ENCODE results near the gene SOST. TPM values are rescaled to one million over a fixed set of nuclear protein-coding genes. Genes with fewer than 3 reads are reported as not detected.

SOST gene
- polyA plus RNA-seq, 1 donor from 2014 or later = 0.10 TPM

GRCh38 chr17:43779145-43780125 lies 20.8 kb upstream of the SOST start:
- H3K79me2 ChIP-seq (replicated peaks; ENCODE audit: insufficient read depth, low read length) = peaks cover 5% of the 10 kb centered on the region

More at GRCh38 chr17:43779145-43780125, 20.8 kb upstream of the SOST start:
- Histone ChIP-seq H3K9ac (ENCODE audit: low read length) (peak overlapping the region; percentile 98), H3K9me2 (ENCODE audit: insufficient read depth, low read length) (no peaks in the 10 kb centered on the region), H2AFZ (ENCODE audit: low read depth, low read length) (peak overlapping the region; percentile 73), H3K36me3 (ENCODE audit: insufficient read depth, low read length) (no peaks in the 10 kb centered on the region), H3F3A (ENCODE audit: insufficient read depth, low read length, poor library complexity, severe bottlenecking) (no peaks in the 10 kb centered on the region), H3K27ac (ENCODE audit: low read length) (peak overlapping the region; percentile 70), H3K9me3 (ENCODE audit: low read length) (no peaks in the 10 kb centered on the region), H3K27me3 (ENCODE audit: insufficient read depth, low read depth, low read length) (no peaks in the 10 kb centered on the region), H3K4me3 (ENCODE audit: low read length) (peak overlapping the region; percentile 89), H3K4me2 (ENCODE audit: low read length) (peak overlapping the region; percentile 88), H4K20me1 (ENCODE audit: insufficient read depth) (no peaks in the 10 kb centered on the region)
- TF ChIP-seq REST (IDR thresholded peaks at IDR 0.05; ENCODE audit: borderline replicate concordance) (no peak), MXI1 (conservative IDR thresholded peaks at IDR 0.05; ENCODE audit: poor library complexity, severe bottlenecking) (no peak), CTCF (IDR thresholded peaks at IDR 0.05; ENCODE audit: poor library complexity, severe bottlenecking) (peak; percentile 58), EP300 (conservative IDR thresholded peaks at IDR 0.05; ENCODE audit: poor library complexity, severe bottlenecking) (no peak), EZH2 (IDR thresholded peaks at IDR 0.05; ENCODE audit: borderline replicate concordance, insufficient read depth, low read length, poor library complexity, severe bottlenecking) (no peak), RAD21 (conservative IDR thresholded peaks at IDR 0.05) (peak; percentile 31), POLR2AphosphoS5 (IDR thresholded peaks at IDR 0.05) (no peak), TAF1 (IDR thresholded peaks at IDR 0.05; ENCODE audit: low read depth) (no peak), SMC3 (conservative IDR thresholded peaks at IDR 0.05; ENCODE audit: poor library complexity) (no peak)

Measured in neural cell (in vitro differentiated cells).